MM.1S (cell line): Measurements from ENCODE around the gene CELF2.

Experiments
- EZH2phosphoT487 ChIP-seq: fragments of 300-600 bp; sonication (generic); IDR thresholded peaks from 2 replicates; pipeline ENCODE4 v1.6.1; 2018; ENCODE audit warnings: antibody characterized with exemption, low read length
- TF ChIP-seq, protein P1 (sequence below): fragments of 300-600 bp; sonication (generic); IDR thresholded peaks from 2 replicates; pipeline ENCODE4 v1.5.1; 2016; ENCODE audit warnings: antibody characterized with exemption, low read length, mixed read lengths

DNA sequence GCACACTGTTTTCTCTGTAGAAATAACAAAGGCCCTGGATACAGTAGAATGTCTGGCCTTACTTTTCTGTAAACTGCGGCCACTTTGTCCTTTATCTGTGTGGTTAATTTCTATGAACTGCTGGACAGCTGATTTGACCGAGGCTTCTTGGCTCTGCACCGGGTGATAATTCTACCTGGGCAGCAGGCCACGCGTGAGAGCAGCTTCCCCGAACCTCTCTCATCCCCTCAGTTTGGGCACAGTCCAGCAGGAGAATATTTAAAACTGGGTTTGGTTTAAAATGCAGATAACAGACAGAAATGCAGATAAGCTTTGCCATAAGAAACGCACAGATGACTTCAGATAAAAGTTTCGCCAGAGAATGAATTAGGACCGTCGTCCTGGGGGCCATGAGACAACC lies 81.0 kb downstream of the CELF2 start:
- TF ChIP-seq, protein P1, sequence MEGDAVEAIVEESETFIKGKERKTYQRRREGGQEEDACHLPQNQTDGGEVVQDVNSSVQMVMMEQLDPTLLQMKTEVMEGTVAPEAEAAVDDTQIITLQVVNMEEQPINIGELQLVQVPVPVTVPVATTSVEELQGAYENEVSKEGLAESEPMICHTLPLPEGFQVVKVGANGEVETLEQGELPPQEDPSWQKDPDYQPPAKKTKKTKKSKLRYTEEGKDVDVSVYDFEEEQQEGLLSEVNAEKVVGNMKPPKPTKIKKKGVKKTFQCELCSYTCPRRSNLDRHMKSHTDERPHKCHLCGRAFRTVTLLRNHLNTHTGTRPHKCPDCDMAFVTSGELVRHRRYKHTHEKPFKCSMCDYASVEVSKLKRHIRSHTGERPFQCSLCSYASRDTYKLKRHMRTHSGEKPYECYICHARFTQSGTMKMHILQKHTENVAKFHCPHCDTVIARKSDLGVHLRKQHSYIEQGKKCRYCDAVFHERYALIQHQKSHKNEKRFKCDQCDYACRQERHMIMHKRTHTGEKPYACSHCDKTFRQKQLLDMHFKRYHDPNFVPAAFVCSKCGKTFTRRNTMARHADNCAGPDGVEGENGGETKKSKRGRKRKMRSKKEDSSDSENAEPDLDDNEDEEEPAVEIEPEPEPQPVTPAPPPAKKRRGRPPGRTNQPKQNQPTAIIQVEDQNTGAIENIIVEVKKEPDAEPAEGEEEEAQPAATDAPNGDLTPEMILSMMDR, result no peak
- TF ChIP-seq EZH2phosphoT487, result no peak
